K562 (cell line): ENCODE data around the gene ZNF169. TPM values are rescaled to one million over a fixed set of nuclear protein-coding genes. Genes with fewer than 3 reads are reported as not detected.

ENCODE experiments used
- BCL6 ChIP-seq: fragments of 250-450 bp; sonication (Bioruptor Pico); IDR thresholded peaks from 2 replicates; pipeline ENCODE4 v1.4.0; 2020
- BRD4 ChIP-seq: fragments of 200-600 bp; sonication (generic); IDR thresholded peaks from 2 replicates; pipeline ENCODE4 v1.6.1; 2017; ENCODE audit warnings: inconsistent platforms
- ERF ChIP-seq: fragments of 450-650 bp; formaldehyde crosslinking; IDR thresholded peaks from 2 replicates; pipeline ENCODE4 v1.4.0; 2020; ENCODE audit warnings: mild to moderate bottlenecking, mixed read lengths
- HEY1 ChIP-seq: fragments of 250-450 bp; sonication (Bioruptor Pico); IDR thresholded peaks from 2 replicates; pipeline ENCODE4 v1.5.0; 2020; ENCODE audit warnings: mild to moderate bottlenecking, moderate library complexity, borderline replicate concordance
- HMG20A ChIP-seq: fragments of 450-650 bp; formaldehyde crosslinking; conservative IDR thresholded peaks from 2 replicates; pipeline ENCODE4 v1.4.0; 2020; ENCODE audit warnings: mild to moderate bottlenecking, mixed read lengths
- HNRNPH1 ChIP-seq: fragments of 200-400 bp; formaldehyde crosslinking; optimal IDR thresholded peaks from 2 replicates; pipeline ENCODE3; 2017; ENCODE audit warnings: low read depth, mild to moderate bottlenecking, low read length, moderate library complexity
- KHSRP ChIP-seq: fragments of 450-650 bp; IDR thresholded peaks from 2 replicates; pipeline ENCODE4 v1.6.1; 2017
- MTA1 ChIP-seq: fragments of 450-650 bp; IDR thresholded peaks from 2 replicates; pipeline ENCODE4 v1.6.1; 2017; ENCODE audit warnings: borderline replicate concordance
- MTA2 ChIP-seq: fragments of 450-650 bp; IDR thresholded peaks from 2 replicates; pipeline ENCODE4 v1.6.1; 2016; ENCODE audit warnings: low read depth
- NBN ChIP-seq: fragments of 450-650 bp; IDR thresholded peaks from 2 replicates; pipeline ENCODE4 v1.6.1; 2016; ENCODE audit warnings: low read depth, mild to moderate bottlenecking
- NR1H2 ChIP-seq: sonication (generic); formaldehyde crosslinking; IDR thresholded peaks from 2 replicates; pipeline ENCODE4 v1.4.0; 2020; ENCODE audit warnings: mild to moderate bottlenecking, missing genetic modification reagents
- NR2C2 ChIP-seq, 2 experiments: fragments of 200-800 bp in 1 of 2; sonication (Bioruptor generic) in 1 of 2; sonication (generic) in 1 of 2; formaldehyde crosslinking in 1 of 2; IDR thresholded peaks; 2 replicates each; pipeline versions ENCODE4 v1.6.1 to v1.8.0; 2016 to 2022; ENCODE audit warnings: mild to moderate bottlenecking in 1 of 2, missing compliant biosample characterization in 1 of 2, missing genetic modification characterization in 1 of 2, missing genetic modification reagents in 1 of 2
- PRMT5 ChIP-seq: sonication (generic); formaldehyde crosslinking; IDR thresholded peaks from 2 replicates; pipeline ENCODE4 v1.5.0; 2020; ENCODE audit warnings: missing genetic modification reagents
- SLC30A9 ChIP-seq: fragments of 250-450 bp; sonication (Bioruptor Pico); IDR thresholded peaks from 2 replicates; pipeline ENCODE4 v1.8.0; 2022; ENCODE audit warnings: mild to moderate bottlenecking, moderate library complexity
- SMAD1 ChIP-seq: fragments of 150-350 bp; IDR thresholded peaks from 2 replicates; pipeline ENCODE4 v1.6.1; 2014; ENCODE audit warnings: low read length, low read depth; ENCODE audit not compliant: partially characterized antibody
- SMAD4 ChIP-seq: fragments of 250-450 bp; sonication (Bioruptor Pico); conservative IDR thresholded peaks from 2 replicates; pipeline ENCODE4 v1.8.0; 2021; ENCODE audit warnings: inconsistent platforms, mild to moderate bottlenecking, moderate library complexity
- SOX6 ChIP-seq: fragments of 450-650 bp; IDR thresholded peaks from 2 replicates; pipeline ENCODE4 v1.6.1; 2014; ENCODE audit warnings: mild to moderate bottlenecking
- STAT5B ChIP-seq: fragments of 250-450 bp; sonication (Bioruptor Pico); IDR thresholded peaks from 2 replicates; pipeline ENCODE4 v1.8.0; 2021; ENCODE audit warnings: mild to moderate bottlenecking, inconsistent platforms
- TAL1 ChIP-seq: fragments of 450-650 bp; IDR thresholded peaks from 2 replicates; pipeline ENCODE4 v1.6.1; 2016; ENCODE audit warnings: mild to moderate bottlenecking
- TEAD1 ChIP-seq, 2 experiments: fragments of 450-650 bp in 1 of 2; sonication (generic) in 1 of 2; formaldehyde crosslinking; IDR thresholded peaks; 2 replicates each; pipeline versions ENCODE4 v1.4.0 to v1.8.0; 2020 to 2022; ENCODE audit warnings: mild to moderate bottlenecking in 2 of 2, missing genetic modification reagents in 1 of 2
- TRIM28 ChIP-seq: fragments of 450-650 bp; IDR thresholded peaks from 2 replicates; pipeline ENCODE4 v1.6.1; 2017
- ZEB2 ChIP-seq: fragments of 450-650 bp; IDR thresholded peaks from 2 replicates; pipeline ENCODE4 v1.6.1; 2016
- ZKSCAN8 ChIP-seq: fragments of 200-800 bp; sonication (Bioruptor generic); IDR thresholded peaks from 2 replicates; pipeline ENCODE4 v1.6.1; 2016; ENCODE audit warnings: missing genetic modification characterization, missing compliant biosample characterization
- ZNF324 ChIP-seq: fragments of 250-450 bp; sonication (Bioruptor Pico); IDR thresholded peaks from 2 replicates; pipeline ENCODE4 v1.4.0; 2020; ENCODE audit warnings: mild to moderate bottlenecking
- polyA plus RNA-seq, 8 experiments: library from polyadenylated mRNA; depleted of rRNA in 4 of 8; stranded (reverse) in 5 of 8; unstranded in 3 of 8; fragments of >200 nt; fragmentation: Nextera tagmentation in 2 of 8; fragmentation: Illumina TruSeq in 1 of 8; extraction: Ambion mirVana in 2 of 8; extraction: Trizol in 1 of 8; gene quantifications; 2 replicates each; pipeline versions ENCODE4 v1.2.1 to v1.2.3, GENCODE V29; 2011 to 2014; ENCODE audit warnings: inconsistent platforms in 1 of 8, missing spikeins in 1 of 8
- total RNA-seq, 7 experiments: library from RNA; depleted of rRNA in 6 of 7; stranded (reverse); fragments of >200 nt in 6 of 7; fragmentation: Illumina TruSeq in 2 of 7; extraction: Trizol in 2 of 7; gene quantifications; 2 replicates each; pipeline versions ENCODE4 v1.2.1 to v1.2.3, GENCODE V29; 2011 to 2021; ENCODE audit warnings: low replicate concordance in 1 of 7
- TF ChIP-seq, protein P1 (sequence below): sonication (generic); formaldehyde crosslinking; IDR thresholded peaks from 2 replicates; pipeline ENCODE4 v1.8.0; 2022; ENCODE audit warnings: mild to moderate bottlenecking, missing genetic modification reagents, borderline replicate concordance
- TF ChIP-seq, protein P2 (sequence below), 3 experiments: fragments of 200-800 bp in 1 of 3; fragments of 250-450 bp in 1 of 3; fragments of 450-650 bp in 1 of 3; sonication (Bioruptor Pico) in 1 of 3; sonication (Bioruptor generic) in 1 of 3; formaldehyde crosslinking in 1 of 3; IDR thresholded peaks; 2 replicates each; pipeline versions ENCODE4 v1.6.1 to v1.8.0; 2016 to 2022; ENCODE audit warnings: mild to moderate bottlenecking in 2 of 3, missing genetic modification characterization in 2 of 3, missing compliant biosample characterization in 1 of 3, moderate library complexity in 1 of 3
- TF ChIP-seq, protein P3 (sequence below): sonication (generic); IDR thresholded peaks from 2 replicates; pipeline ENCODE4 v1.6.1; 2016

ZNF169 gene
- total and polyA plus RNA-seq, 9 of the 15 experiments (the other 6 are each of a cell fraction or from before 2014, with no cell fraction given) = 2.0 to 16.2 (median 5.6) TPM

DNA sequence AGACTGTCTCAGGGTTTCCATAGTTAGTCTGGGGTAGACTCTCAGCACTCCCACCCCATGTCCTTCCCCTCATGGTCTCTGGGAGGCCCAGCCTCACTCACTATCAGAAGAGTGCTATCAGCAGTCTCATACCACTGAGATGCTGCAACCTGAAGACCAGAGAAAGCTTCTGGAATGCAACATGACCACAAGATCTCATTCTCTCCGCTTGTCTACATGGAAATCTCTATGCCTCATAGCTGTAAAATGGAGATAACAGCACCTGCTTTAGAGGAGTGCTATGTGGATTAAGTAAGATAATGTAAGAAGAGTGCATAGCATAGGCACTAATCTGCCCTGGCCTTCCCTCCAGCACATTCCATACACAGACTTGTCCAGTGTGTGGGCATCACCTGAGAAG, 47.0 kb upstream of the ZNF169 start (continued):
- TF ChIP-seq SMAD1 (no peak), ZKSCAN8 (CRISPR knock-in tag) (0 out of 2 replicates have a peak, but pooled peaks have one; percentile 38), TRIM28 (no peak), NBN (no peak), HMG20A (no peak), KHSRP (no peak), SMAD4 (peak; percentile 79; the same call in 1 of the 2 replicates), BRD4 (no peak), BCL6 (CRISPR knock-in tag) (no peak), ZEB2 (peak; percentile 98), ERF (CRISPR knock-in tag) (no peak), HNRNPH1 (no peak), TEAD1 (CRISPR knock-in tag; IDR thresholded peaks at IDR 0.05) (peak; percentile 93 to 100), SLC30A9 (no peak), HEY1 (CRISPR knock-in tag) (peak; percentile 77; the same call in 1 of the 2 replicates), PRMT5 (CRISPR knock-in tag) (no peak), NR1H2 (CRISPR knock-in tag) (no peak), STAT5B (CRISPR knock-in tag) (no peak), NR2C2 (CRISPR knock-in tag; IDR thresholded peaks at IDR 0.05) (no peak), NR2C2 (tag; IDR thresholded peaks at IDR 0.05) (no peak), TAL1 (peak; percentile 92), MTA2 (peak; percentile 82), MTA1 (peak; percentile 59; the same call in 1 of the 2 replicates), ZNF324 (CRISPR knock-in tag) (no peak), SOX6 (peak; percentile 96)
- TF ChIP-seq, protein P1, sequence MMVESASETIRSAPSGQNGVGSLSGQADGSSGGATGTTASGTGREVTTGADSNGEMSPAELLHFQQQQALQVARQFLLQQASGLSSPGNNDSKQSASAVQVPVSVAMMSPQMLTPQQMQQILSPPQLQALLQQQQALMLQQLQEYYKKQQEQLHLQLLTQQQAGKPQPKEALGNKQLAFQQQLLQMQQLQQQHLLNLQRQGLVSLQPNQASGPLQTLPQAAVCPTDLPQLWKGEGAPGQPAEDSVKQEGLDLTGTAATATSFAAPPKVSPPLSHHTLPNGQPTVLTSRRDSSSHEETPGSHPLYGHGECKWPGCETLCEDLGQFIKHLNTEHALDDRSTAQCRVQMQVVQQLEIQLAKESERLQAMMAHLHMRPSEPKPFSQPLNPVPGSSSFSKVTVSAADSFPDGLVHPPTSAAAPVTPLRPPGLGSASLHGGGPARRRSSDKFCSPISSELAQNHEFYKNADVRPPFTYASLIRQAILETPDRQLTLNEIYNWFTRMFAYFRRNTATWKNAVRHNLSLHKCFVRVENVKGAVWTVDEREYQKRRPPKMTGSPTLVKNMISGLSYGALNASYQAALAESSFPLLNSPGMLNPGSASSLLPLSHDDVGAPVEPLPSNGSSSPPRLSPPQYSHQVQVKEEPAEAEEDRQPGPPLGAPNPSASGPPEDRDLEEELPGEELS (CRISPR knock-in tag) = no peak
- TF ChIP-seq, protein P2, sequence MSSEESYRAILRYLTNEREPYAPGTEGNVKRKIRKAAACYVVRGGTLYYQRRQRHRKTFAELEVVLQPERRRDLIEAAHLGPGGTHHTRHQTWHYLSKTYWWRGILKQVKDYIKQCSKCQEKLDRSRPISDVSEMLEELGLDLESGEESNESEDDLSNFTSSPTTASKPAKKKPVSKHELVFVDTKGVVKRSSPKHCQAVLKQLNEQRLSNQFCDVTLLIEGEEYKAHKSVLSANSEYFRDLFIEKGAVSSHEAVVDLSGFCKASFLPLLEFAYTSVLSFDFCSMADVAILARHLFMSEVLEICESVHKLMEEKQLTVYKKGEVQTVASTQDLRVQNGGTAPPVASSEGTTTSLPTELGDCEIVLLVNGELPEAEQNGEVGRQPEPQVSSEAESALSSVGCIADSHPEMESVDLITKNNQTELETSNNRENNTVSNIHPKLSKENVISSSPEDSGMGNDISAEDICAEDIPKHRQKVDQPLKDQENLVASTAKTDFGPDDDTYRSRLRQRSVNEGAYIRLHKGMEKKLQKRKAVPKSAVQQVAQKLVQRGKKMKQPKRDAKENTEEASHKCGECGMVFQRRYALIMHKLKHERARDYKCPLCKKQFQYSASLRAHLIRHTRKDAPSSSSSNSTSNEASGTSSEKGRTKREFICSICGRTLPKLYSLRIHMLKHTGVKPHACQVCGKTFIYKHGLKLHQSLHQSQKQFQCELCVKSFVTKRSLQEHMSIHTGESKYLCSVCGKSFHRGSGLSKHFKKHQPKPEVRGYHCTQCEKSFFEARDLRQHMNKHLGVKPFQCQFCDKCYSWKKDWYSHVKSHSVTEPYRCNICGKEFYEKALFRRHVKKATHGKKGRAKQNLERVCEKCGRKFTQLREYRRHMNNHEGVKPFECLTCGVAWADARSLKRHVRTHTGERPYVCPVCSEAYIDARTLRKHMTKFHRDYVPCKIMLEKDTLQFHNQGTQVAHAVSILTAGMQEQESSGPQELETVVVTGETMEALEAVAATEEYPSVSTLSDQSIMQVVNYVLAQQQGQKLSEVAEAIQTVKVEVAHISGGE (CRISPR knock-in tag; IDR thresholded peaks at IDR 0.05) = no peak
- TF ChIP-seq, protein P3, sequence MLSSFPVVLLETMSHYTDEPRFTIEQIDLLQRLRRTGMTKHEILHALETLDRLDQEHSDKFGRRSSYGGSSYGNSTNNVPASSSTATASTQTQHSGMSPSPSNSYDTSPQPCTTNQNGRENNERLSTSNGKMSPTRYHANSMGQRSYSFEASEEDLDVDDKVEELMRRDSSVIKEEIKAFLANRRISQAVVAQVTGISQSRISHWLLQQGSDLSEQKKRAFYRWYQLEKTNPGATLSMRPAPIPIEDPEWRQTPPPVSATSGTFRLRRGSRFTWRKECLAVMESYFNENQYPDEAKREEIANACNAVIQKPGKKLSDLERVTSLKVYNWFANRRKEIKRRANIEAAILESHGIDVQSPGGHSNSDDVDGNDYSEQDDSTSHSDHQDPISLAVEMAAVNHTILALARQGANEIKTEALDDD = no peak
